Liver (tissue), 9 donors: ENCODE results near the gene CHIT1. TPM values are rescaled to one million over a fixed set of nuclear protein-coding genes. Genes with fewer than 3 reads are reported as not detected.

Experiments
- DNase-seq: peaks from one replicate; pipeline ENCODE4 v3.0.0-alpha.2; 2017; ENCODE audit warnings: low spot score
- H3K27ac ChIP-seq, 2 donors: one replicate each; pipeline ENCODE4 v1.7.0; 2013; ENCODE audit warnings: inconsistent platforms in 2 of 2, low read length in 2 of 2, control low read depth in 1 of 2, low read depth in 1 of 2, mild to moderate bottlenecking in 1 of 2
- H3K27me3 ChIP-seq, 4 donors: one replicate each; pipeline versions ENCODE4 v1.6.1 to v1.7.0; 2013; ENCODE audit warnings: low read length in 3 of 4, inconsistent platforms in 1 of 4, mild to moderate bottlenecking in 1 of 4, moderate library complexity in 1 of 4; ENCODE audit not compliant: control insufficient read depth in 4 of 4, insufficient read depth in 4 of 4
- H3K36me3 ChIP-seq, 4 donors: one replicate each; pipeline versions ENCODE4 v1.6.1 to v1.7.0; 2013; ENCODE audit warnings: low read length in 3 of 4, mild to moderate bottlenecking in 3 of 4, low read depth in 1 of 4, moderate library complexity in 1 of 4; ENCODE audit not compliant: control insufficient read depth in 4 of 4, insufficient read depth in 3 of 4
- H3K4me1 ChIP-seq, 4 donors: one replicate each; pipeline versions ENCODE4 v1.6.1 to v1.7.0; 2013; ENCODE audit warnings: low read length in 3 of 4, mild to moderate bottlenecking in 3 of 4, moderate library complexity in 1 of 4; ENCODE audit not compliant: control insufficient read depth in 4 of 4, insufficient read depth in 4 of 4
- H3K4me3 ChIP-seq, 3 donors: one replicate each; pipeline versions ENCODE4 v1.6.1 to v1.7.0; 2013; ENCODE audit warnings: low read length in 3 of 3, control low read depth in 1 of 3, low read depth in 1 of 3, mild to moderate bottlenecking in 1 of 3
- H3K9ac ChIP-seq, 2 donors: one replicate each; pipeline ENCODE4 v1.7.0; 2013; ENCODE audit warnings: low read length in 2 of 2, mild to moderate bottlenecking in 2 of 2, moderate library complexity in 2 of 2, control low read depth in 1 of 2, low read depth in 1 of 2
- H3K9me3 ChIP-seq, 4 donors: one replicate each; pipeline versions ENCODE4 v1.6.1 to v1.7.0; 2013; ENCODE audit warnings: low read length in 3 of 4; ENCODE audit not compliant: control insufficient read depth in 4 of 4
- EGR1 ChIP-seq, 2 donors: IDR thresholded peaks; 2 replicates each; pipeline ENCODE4 v1.6.1; 2016 to 2018; ENCODE audit warnings: antibody characterized with exemption in 2 of 2, low read depth in 2 of 2
- FOXA1 ChIP-seq: IDR thresholded peaks from 2 replicates; pipeline ENCODE4 v1.6.1; 2016; ENCODE audit warnings: antibody characterized with exemption
- FOXA2 ChIP-seq: IDR thresholded peaks from 2 replicates; pipeline ENCODE4 v1.6.1; 2016; ENCODE audit warnings: antibody characterized with exemption
- GABPA ChIP-seq, 2 donors: IDR thresholded peaks in 1 of 2; conservative IDR thresholded peaks in 1 of 2; 2 replicates each; pipeline ENCODE4 v1.6.1; 2016; ENCODE audit warnings: antibody characterized with exemption in 2 of 2, mild to moderate bottlenecking in 1 of 2, moderate library complexity in 1 of 2
- HNF4A ChIP-seq, 2 donors: conservative IDR thresholded peaks; 2 replicates each; pipeline ENCODE4 v1.6.1; 2016; ENCODE audit warnings: antibody characterized with exemption in 2 of 2, mild to moderate bottlenecking in 2 of 2
- HNF4G ChIP-seq: IDR thresholded peaks from 2 replicates; pipeline ENCODE4 v1.6.1; 2016; ENCODE audit warnings: antibody characterized with exemption
- JUND ChIP-seq, 2 donors: IDR thresholded peaks; 2 replicates each; pipeline ENCODE4 v1.6.1; 2016; ENCODE audit warnings: antibody characterized with exemption in 2 of 2
- NR2F2 ChIP-seq: IDR thresholded peaks from 2 replicates; pipeline ENCODE4 v1.6.1; 2016; ENCODE audit warnings: antibody characterized with exemption
- RAD21 ChIP-seq, 2 donors: IDR thresholded peaks; 2 replicates each; pipeline ENCODE4 v1.6.1; 2016; ENCODE audit warnings: antibody characterized with exemption in 2 of 2, mild to moderate bottlenecking in 2 of 2
- RXRA ChIP-seq, 2 donors: IDR thresholded peaks; 2 replicates each; pipeline ENCODE4 v1.6.1; 2017 to 2018; ENCODE audit warnings: antibody characterized with exemption in 2 of 2, mild to moderate bottlenecking in 1 of 2
- SP1 ChIP-seq: IDR thresholded peaks from 2 replicates; pipeline ENCODE4 v1.6.1; 2018; ENCODE audit warnings: antibody characterized with exemption, mild to moderate bottlenecking
- TAF1 ChIP-seq: conservative IDR thresholded peaks from 2 replicates; pipeline ENCODE4 v1.6.1; 2016; ENCODE audit warnings: antibody characterized with exemption, mild to moderate bottlenecking
- YY1 ChIP-seq: IDR thresholded peaks from 2 replicates; pipeline ENCODE4 v1.6.1; 2016; ENCODE audit warnings: antibody characterized with exemption, mild to moderate bottlenecking
- WGBS: extraction: QIAGEN DNeasy Blood & Tissue Kit; methylation state at CpG from one replicate; pipeline ENCODE4 v1.1.7; 2013; 5-methylcytosine and 5-hydroxymethylcytosine counted together
- polyA plus RNA-seq, 2 donors: library from polyadenylated mRNA; stranded (reverse) in 1 of 2; unstranded in 1 of 2; fragments of 200-250 nt in 1 of 2; fragments of >200 nt in 1 of 2; fragmentation: Nextera tagmentation in 1 of 2; extraction: Ambion mirVana in 1 of 2; gene quantifications; one replicate each; pipeline versions ENCODE4 v1.2.1 to v1.2.3, GENCODE V29; 2013 to 2015
- total RNA-seq, 2 donors: library from RNA; depleted of rRNA; stranded (reverse); fragments of >200 nt; gene quantifications; one replicate each; pipeline ENCODE4 v1.2.3, GENCODE V29; 2014
- TF ChIP-seq, protein P1 (sequence below): IDR thresholded peaks from 2 replicates; pipeline ENCODE4 v1.6.1; 2016; ENCODE audit warnings: antibody characterized with exemption
- TF ChIP-seq, protein P2 (sequence below): IDR thresholded peaks from 2 replicates; pipeline ENCODE4 v1.6.1; 2016; ENCODE audit warnings: antibody characterized with exemption
- TF ChIP-seq, protein P3 (sequence below): IDR thresholded peaks from 2 replicates; pipeline ENCODE4 v1.6.1; 2016; ENCODE audit warnings: antibody characterized with exemption
- TF ChIP-seq, protein P4 (sequence below): fragments of 150-350 bp; IDR thresholded peaks from 2 replicates; pipeline ENCODE4 v1.5.1; 2017; ENCODE audit warnings: improper control_type of control experiment, low read depth, low read length; ENCODE audit not compliant: missing input control
- TF ChIP-seq, protein P5 (sequence below): IDR thresholded peaks from 2 replicates; pipeline ENCODE4 v1.6.1; 2016; ENCODE audit warnings: antibody characterized with exemption, mild to moderate bottlenecking
- donor health status: healthy.
- donor health status: healthy.
- donor health status: healthy.
- donor health status: healthy.
- donor health status: healthy.

CHIT1 gene
- total and polyA plus RNA-seq, 4 donors: under 0.01 to 0.07 TPM; not detected in 2

GRCh38 chr1:203175827-203176241 is 53.6 kb downstream of the CHIT1 start:
- H3K36me3 ChIP-seq: no peaks in the 10 kb centered on the region
- H3K9me3 ChIP-seq: no peaks in the 10 kb centered on the region
- H3K27ac ChIP-seq: no peak overlapping the region
- H3K4me3 ChIP-seq: no peak overlapping the region
- TF ChIP-seq, protein P1, sequence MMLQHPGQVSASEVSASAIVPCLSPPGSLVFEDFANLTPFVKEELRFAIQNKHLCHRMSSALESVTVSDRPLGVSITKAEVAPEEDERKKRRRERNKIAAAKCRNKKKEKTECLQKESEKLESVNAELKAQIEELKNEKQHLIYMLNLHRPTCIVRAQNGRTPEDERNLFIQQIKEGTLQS: no peak
- TF ChIP-seq TAF1 (no peak), SP1 (no peak), FOXA1 (no peak), YY1 (no peak), NR2F2 (no peak), RAD21 (IDR thresholded peaks at IDR 0.05) (no peak), FOXA2 (no peak), HNF4A (conservative IDR thresholded peaks at IDR 0.05) (no peak), RXRA (IDR thresholded peaks at IDR 0.05) (no peak), JUND (IDR thresholded peaks at IDR 0.05) (no peak), HNF4G (no peak)
- TF ChIP-seq, protein P2, sequence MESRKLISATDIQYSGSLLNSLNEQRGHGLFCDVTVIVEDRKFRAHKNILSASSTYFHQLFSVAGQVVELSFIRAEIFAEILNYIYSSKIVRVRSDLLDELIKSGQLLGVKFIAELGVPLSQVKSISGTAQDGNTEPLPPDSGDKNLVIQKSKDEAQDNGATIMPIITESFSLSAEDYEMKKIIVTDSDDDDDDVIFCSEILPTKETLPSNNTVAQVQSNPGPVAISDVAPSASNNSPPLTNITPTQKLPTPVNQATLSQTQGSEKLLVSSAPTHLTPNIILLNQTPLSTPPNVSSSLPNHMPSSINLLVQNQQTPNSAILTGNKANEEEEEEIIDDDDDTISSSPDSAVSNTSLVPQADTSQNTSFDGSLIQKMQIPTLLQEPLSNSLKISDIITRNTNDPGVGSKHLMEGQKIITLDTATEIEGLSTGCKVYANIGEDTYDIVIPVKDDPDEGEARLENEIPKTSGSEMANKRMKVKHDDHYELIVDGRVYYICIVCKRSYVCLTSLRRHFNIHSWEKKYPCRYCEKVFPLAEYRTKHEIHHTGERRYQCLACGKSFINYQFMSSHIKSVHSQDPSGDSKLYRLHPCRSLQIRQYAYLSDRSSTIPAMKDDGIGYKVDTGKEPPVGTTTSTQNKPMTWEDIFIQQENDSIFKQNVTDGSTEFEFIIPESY: no peak
- TF ChIP-seq, protein P3, sequence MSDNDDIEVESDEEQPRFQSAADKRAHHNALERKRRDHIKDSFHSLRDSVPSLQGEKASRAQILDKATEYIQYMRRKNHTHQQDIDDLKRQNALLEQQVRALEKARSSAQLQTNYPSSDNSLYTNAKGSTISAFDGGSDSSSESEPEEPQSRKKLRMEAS: no peak
- TF ChIP-seq, protein P4, sequence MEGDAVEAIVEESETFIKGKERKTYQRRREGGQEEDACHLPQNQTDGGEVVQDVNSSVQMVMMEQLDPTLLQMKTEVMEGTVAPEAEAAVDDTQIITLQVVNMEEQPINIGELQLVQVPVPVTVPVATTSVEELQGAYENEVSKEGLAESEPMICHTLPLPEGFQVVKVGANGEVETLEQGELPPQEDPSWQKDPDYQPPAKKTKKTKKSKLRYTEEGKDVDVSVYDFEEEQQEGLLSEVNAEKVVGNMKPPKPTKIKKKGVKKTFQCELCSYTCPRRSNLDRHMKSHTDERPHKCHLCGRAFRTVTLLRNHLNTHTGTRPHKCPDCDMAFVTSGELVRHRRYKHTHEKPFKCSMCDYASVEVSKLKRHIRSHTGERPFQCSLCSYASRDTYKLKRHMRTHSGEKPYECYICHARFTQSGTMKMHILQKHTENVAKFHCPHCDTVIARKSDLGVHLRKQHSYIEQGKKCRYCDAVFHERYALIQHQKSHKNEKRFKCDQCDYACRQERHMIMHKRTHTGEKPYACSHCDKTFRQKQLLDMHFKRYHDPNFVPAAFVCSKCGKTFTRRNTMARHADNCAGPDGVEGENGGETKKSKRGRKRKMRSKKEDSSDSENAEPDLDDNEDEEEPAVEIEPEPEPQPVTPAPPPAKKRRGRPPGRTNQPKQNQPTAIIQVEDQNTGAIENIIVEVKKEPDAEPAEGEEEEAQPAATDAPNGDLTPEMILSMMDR: no peak
- no peaks in the 10 kb centered on the region for H3K27me3 ChIP-seq
- no peak for DNase-seq
- WGBS: 73% methylated on average over 9 of the region's 9 CpGs
- no peak overlapping the region for H3K9ac ChIP-seq
- H3K4me1 ChIP-seq: no peaks in the 10 kb centered on the region

- Histone ChIP-seq H3K4me1 (no peaks in the 10 kb centered on the region), H3K27me3 (no peaks in the 10 kb centered on the region), H3K36me3 (no peaks in the 10 kb centered on the region), H3K4me3 (no peak within 1 kb of the TSS), H3K27ac (no peak within 1 kb of the TSS), H3K9me3 (no peaks in the 10 kb centered on the region), H3K9ac (no peak within 1 kb of the TSS)
- 76% methylated on average over 5 of the region's 5 CpGs for WGBS
- no peak for DNase-seq
- TF ChIP-seq, protein P3: no peak
- TF ChIP-seq FOXA2 (no peak), HNF4G (no peak), HNF4A (conservative IDR thresholded peaks at IDR 0.05) (no peak), RAD21 (IDR thresholded peaks at IDR 0.05) (no peak), TAF1 (no peak), EGR1 (IDR thresholded peaks at IDR 0.05; ENCODE audit: low read depth in 2 of 2) (no peak), SP1 (no peak), GABPA (IDR thresholded peaks at IDR 0.05 in 1 of 2, conservative IDR thresholded peaks at IDR 0.05 in 1 of 2) (no peak), NR2F2 (no peak)
- TF ChIP-seq, protein P5, sequence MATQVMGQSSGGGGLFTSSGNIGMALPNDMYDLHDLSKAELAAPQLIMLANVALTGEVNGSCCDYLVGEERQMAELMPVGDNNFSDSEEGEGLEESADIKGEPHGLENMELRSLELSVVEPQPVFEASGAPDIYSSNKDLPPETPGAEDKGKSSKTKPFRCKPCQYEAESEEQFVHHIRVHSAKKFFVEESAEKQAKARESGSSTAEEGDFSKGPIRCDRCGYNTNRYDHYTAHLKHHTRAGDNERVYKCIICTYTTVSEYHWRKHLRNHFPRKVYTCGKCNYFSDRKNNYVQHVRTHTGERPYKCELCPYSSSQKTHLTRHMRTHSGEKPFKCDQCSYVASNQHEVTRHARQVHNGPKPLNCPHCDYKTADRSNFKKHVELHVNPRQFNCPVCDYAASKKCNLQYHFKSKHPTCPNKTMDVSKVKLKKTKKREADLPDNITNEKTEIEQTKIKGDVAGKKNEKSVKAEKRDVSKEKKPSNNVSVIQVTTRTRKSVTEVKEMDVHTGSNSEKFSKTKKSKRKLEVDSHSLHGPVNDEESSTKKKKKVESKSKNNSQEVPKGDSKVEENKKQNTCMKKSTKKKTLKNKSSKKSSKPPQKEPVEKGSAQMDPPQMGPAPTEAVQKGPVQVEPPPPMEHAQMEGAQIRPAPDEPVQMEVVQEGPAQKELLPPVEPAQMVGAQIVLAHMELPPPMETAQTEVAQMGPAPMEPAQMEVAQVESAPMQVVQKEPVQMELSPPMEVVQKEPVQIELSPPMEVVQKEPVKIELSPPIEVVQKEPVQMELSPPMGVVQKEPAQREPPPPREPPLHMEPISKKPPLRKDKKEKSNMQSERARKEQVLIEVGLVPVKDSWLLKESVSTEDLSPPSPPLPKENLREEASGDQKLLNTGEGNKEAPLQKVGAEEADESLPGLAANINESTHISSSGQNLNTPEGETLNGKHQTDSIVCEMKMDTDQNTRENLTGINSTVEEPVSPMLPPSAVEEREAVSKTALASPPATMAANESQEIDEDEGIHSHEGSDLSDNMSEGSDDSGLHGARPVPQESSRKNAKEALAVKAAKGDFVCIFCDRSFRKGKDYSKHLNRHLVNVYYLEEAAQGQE: no peak
- TF ChIP-seq, protein P2: no peak
- TF ChIP-seq, protein P1: no peak
Observed at GRCh38 chr1:203175237-203175826, 54.1 kb downstream of the CHIT1 start, which contains the start of gene MYBPH. Gene MYBPH (minus strand): TSS chr1:203175826. CDS start chr1:203175755, 71 bp downstream.
